GM12878 (cell line): Measurements from ENCODE around the gene SLCO6A1. TPM values are rescaled to one million over a fixed set of nuclear protein-coding genes. Genes with fewer than 3 reads are reported as not detected.

Experiments
- polyA plus RNA-seq, 11 experiments: library from polyadenylated mRNA; depleted of rRNA in 4 of 11; unstranded in 6 of 11; stranded (reverse) in 5 of 11; fragments of >200 nt; fragmentation: Nextera tagmentation in 4 of 11; fragmentation: Illumina TruSeq in 1 of 11; extraction: Ambion mirVana in 4 of 11; extraction: Trizol in 1 of 11; gene quantifications; 1 replicate in 1 of 11; 2 replicates in 10 of 11; pipeline versions ENCODE4 v1.2.1 to v1.2.3, GENCODE V29; 2011 to 2016; ENCODE audit warnings: inconsistent platforms in 2 of 11, missing spikeins in 2 of 11, low read depth in 1 of 11
- total RNA-seq, 4 experiments: library from RNA; depleted of rRNA in 3 of 4; stranded (reverse); fragments of >200 nt in 3 of 4; fragmentation: Illumina TruSeq in 1 of 4; extraction: Trizol in 1 of 4; gene quantifications; 2 replicates each; pipeline versions ENCODE4 v1.2.1 to v1.2.3, GENCODE V29; 2013 to 2021

SLCO6A1 gene
- total and polyA plus RNA-seq, 10 of the 15 experiments (the other 5 are each of a cell fraction or from before 2014, with no cell fraction given) = not detected

Other genes starting within 250 kb of the SLCO6A1 start
- 0.93 and 0.96 TPM in 2 replicates for gene SLCO4C1, start 202.7 kb downstream of the SLCO6A1 start, total RNA-seq (2014; rRNA removed)
- gene SLCO4C1, start 202.7 kb downstream of the SLCO6A1 start, total RNA-seq (2014; rRNA removed; fragmentation: Illumina TruSeq; extraction: Trizol) = 0.81 and 0.92 TPM in 2 replicates
- 0.72 and 0.87 TPM in 2 replicates for gene SLCO4C1, start 202.7 kb downstream of the SLCO6A1 start, total RNA-seq (2021)
- 3.9 and 5.8 TPM in 2 replicates for gene SLCO4C1, start 202.7 kb downstream of the SLCO6A1 start, polyA plus RNA-seq (2011; rRNA removed)
- gene SLCO4C1, start 202.7 kb downstream of the SLCO6A1 start, polyA plus RNA-seq (2014; fragmentation: Illumina TruSeq; extraction: Trizol) = 0.85 and 1.0 TPM in 2 replicates
- under 1 TPM; 0.14 to 0.20 TPM for gene SLCO4C1, start 202.7 kb downstream of the SLCO6A1 start, polyA plus RNA-seq (2014; fragmentation: Nextera tagmentation; extraction: Ambion mirVana)
- gene SLCO4C1, start 202.7 kb downstream of the SLCO6A1 start, polyA plus RNA-seq (2014; rRNA removed) = 0.58 and 0.85 TPM in 2 replicates
- gene SLCO4C1, start 202.7 kb downstream of the SLCO6A1 start, polyA plus RNA-seq (2016; fragmentation: Nextera tagmentation; extraction: Ambion mirVana) = under 1 TPM; 0.12 to 0.14 TPM